Gastrocnemius medialis (tissue), 4 donors: Measurements from ENCODE around the gene SLC35B4. TPM values are rescaled to one million over a fixed set of nuclear protein-coding genes. Genes with fewer than 3 reads are reported as not detected.

Source experiments
- ATAC-seq, 2 donors: fragments of 150-250 bp; one replicate each; pipeline ENCODE4 v1.9.1; 2016
- DNase-seq, 2 donors: peaks; one replicate each; pipeline ENCODE4 v3.0.0-alpha.2; 2019
- H3K27ac ChIP-seq, 4 donors: fragments of 200-600 bp; sonication (generic); 1 replicate in 1 of 4; 2 replicates in 3 of 4; pipeline ENCODE4 v1.5.1; 2016 to 2018; ENCODE audit warnings: mild to moderate bottlenecking in 2 of 4, moderate library complexity in 1 of 4
- H3K27me3 ChIP-seq, 3 donors: fragments of 200-600 bp; sonication (generic) in 2 of 3; 1 replicate in 1 of 3; 2 replicates in 2 of 3; pipeline versions ENCODE4 v1.5.1 to v1.6.0; 2016 to 2019; ENCODE audit warnings: mild to moderate bottlenecking in 1 of 3, moderate library complexity in 1 of 3
- H3K36me3 ChIP-seq, 2 donors: fragments of 200-600 bp; sonication (generic) in 1 of 2; one replicate each; pipeline ENCODE4 v1.5.1; 2017 to 2018
- H3K4me1 ChIP-seq, 2 donors: fragments of 200-600 bp; sonication (generic) in 1 of 2; one replicate each; pipeline ENCODE4 v1.5.1; 2016 to 2017; ENCODE audit warnings: mild to moderate bottlenecking in 2 of 2
- H3K4me3 ChIP-seq, 4 donors: fragments of 200-600 bp; sonication (generic) in 3 of 4; 1 replicate in 1 of 4; 2 replicates in 3 of 4; pipeline ENCODE4 v1.5.1; 2016 to 2019; ENCODE audit warnings: mild to moderate bottlenecking in 2 of 4
- H3K9me3 ChIP-seq, 3 donors: fragments of 200-600 bp; sonication (generic) in 2 of 3; 1 replicate in 1 of 3; 2 replicates in 2 of 3; pipeline ENCODE4 v1.5.1; 2016 to 2019
- CTCF ChIP-seq, 5 experiments: fragments of 450-650 bp in 3 of 5; fragments of 200-600 bp in 2 of 5; sonication (generic) in 2 of 5; IDR thresholded peaks in 4 of 5; conservative IDR thresholded peaks in 1 of 5; 1 replicate in 4 of 5; 2 replicates in 1 of 5; pipeline ENCODE4 v1.5.1; 2016 to 2019; ENCODE audit warnings: antibody characterized with exemption in 5 of 5, mild to moderate bottlenecking in 3 of 5, moderate library complexity in 3 of 5
- POLR2A ChIP-seq, 2 donors: fragments of 450-650 bp; IDR thresholded peaks; one replicate each; pipeline ENCODE4 v1.6.1; 2017; ENCODE audit warnings: antibody characterized with exemption in 2 of 2, mild to moderate bottlenecking in 2 of 2, moderate library complexity in 2 of 2
- in situ Hi-C, 4 donors: fragments of 200-750 bp; cut with MboI; loops; one replicate each; pipeline versions ENCODE4 v1.15.0 to v1.8.0; 2017; ENCODE audit warnings: low sequenced_read_pairs in 4 of 4
- intact Hi-C: fragments of 100-400 bp; cut with DNase I; formaldehyde crosslinking; loops from one replicate; pipeline ENCODE4 v1.15.1; 2023; ENCODE audit warnings: low total_unique reads
- total RNA-seq, 4 donors: library from RNA; depleted of rRNA; stranded (reverse); fragments of >200 nt; gene quantifications; one replicate each; pipeline versions ENCODE4 v1.1.0 to v1.2.3, GENCODE V29; 2016

SLC35B4 gene
- total RNA-seq, 4 donors from 2014 or later: 1.7 to 5.0 (median 2.3) TPM

DNA sequence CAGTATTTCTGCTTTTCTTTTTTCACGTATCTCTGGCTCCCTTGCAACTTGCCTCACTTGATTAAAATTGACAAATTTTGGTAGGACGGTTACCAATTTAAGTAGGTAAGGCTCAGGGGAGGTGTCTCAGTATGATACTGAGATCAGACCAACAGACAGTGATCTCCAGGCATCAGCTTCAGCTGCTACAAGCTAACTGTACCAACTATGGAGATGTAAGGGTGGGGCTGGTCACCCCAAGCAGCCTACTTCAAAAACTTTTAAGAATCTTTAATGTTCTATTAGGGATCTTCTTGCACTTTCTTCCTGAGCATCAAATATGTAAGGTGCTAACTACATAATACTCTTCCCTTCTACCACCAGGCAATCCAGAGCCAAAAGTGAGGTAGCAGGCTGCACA is 26.9 kb downstream of the SLC35B4 start:
- Histone ChIP-seq H3K9me3 (no peaks in the 10 kb centered on the region), H3K27me3 (no peaks in the 10 kb centered on the region), H3K4me1 (peaks cover 0 to 6% of the 10 kb centered on the region in 2 donors), H3K36me3 (peaks cover 0 to 14% of the 10 kb centered on the region in 2 donors), H3K4me3 (no peak overlapping the region), H3K27ac (no peak overlapping the region)
- DNase-seq (no peak), ATAC-seq (no peak)
- intact Hi-C loops: no loop called here
- TF ChIP-seq POLR2A (IDR thresholded peaks at IDR 0.05): no peak
- no peak for TF ChIP-seq CTCF (IDR thresholded peaks at IDR 0.05 in 4 of 5, conservative IDR thresholded peaks at IDR 0.05 in 1 of 5)
- in situ Hi-C loops: no loop called here

DNA sequence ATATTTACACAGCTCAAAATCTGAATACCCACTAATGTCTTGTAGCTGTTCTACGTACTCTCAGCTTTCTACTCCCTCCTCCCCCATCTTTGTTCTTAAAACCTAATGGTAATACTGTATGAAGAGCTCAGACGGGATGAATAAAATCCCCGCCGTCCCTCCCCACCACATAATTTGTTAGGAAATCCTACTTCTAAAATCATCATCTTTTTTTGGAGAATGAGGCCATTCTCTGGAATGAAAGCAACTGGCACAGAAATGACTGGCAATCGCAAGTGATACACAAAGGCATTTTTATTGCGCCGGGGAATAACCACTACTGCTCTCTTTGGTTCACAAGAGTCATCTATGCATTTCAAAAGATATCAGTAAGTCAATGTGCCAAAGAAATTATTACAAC is 27.3 kb downstream of the SLC35B4 start:
- in situ Hi-C loops: no loop called here

GRCh38 chr7:134287916-134288659 is 28.6 kb downstream of the SLC35B4 start:
- in situ Hi-C loops: no loop called here
- ATAC-seq: no peak

More for the DNA sequence above, 27.3 kb downstream of the SLC35B4 start:
- DNase-seq (no peak), ATAC-seq (no peak)
- no peaks in the 10 kb centered on the region for H3K27me3 ChIP-seq
- intact Hi-C loops: no loop called here
- H3K36me3 ChIP-seq: peaks cover 0 to 9% of the 10 kb centered on the region in 2 donors
- H3K9me3 ChIP-seq: no peaks in the 10 kb centered on the region
- H3K4me3 ChIP-seq: no peak overlapping the region
- no peak overlapping the region for H3K27ac ChIP-seq
- TF ChIP-seq POLR2A (IDR thresholded peaks at IDR 0.05) (no peak), CTCF (IDR thresholded peaks at IDR 0.05 in 4 of 5, conservative IDR thresholded peaks at IDR 0.05 in 1 of 5) (no peak)
- H3K4me1 ChIP-seq: peaks cover 0 to 6% of the 10 kb centered on the region in 2 donors

GRCh38 chr7:134284952-134285351 is 31.8 kb downstream of the SLC35B4 start:
- DNase-seq: no peak

More at GRCh38 chr7:134287916-134288659, 28.6 kb downstream of the SLC35B4 start:
- no peaks in the 10 kb centered on the region for H3K27me3 ChIP-seq
- no peak overlapping the region for H3K27ac ChIP-seq
- H3K9me3 ChIP-seq: no peaks in the 10 kb centered on the region
- no peak overlapping the region for H3K4me3 ChIP-seq
- peaks cover 0 to 6% of the 10 kb centered on the region in 2 donors for H3K4me1 ChIP-seq
- no peak for TF ChIP-seq CTCF (IDR thresholded peaks at IDR 0.05 in 4 of 5, conservative IDR thresholded peaks at IDR 0.05 in 1 of 5)
- TF ChIP-seq POLR2A (IDR thresholded peaks at IDR 0.05): no peak
- no peaks in the 10 kb centered on the region for H3K36me3 ChIP-seq
- no peak for DNase-seq
- intact Hi-C loops: no loop called here

More at GRCh38 chr7:134284952-134285351, 31.8 kb downstream of the SLC35B4 start:
- Histone ChIP-seq H3K4me1 (peaks cover 0 to 6% of the 10 kb centered on the region in 2 donors), H3K27ac (no peak overlapping the region), H3K9me3 (no peaks in the 10 kb centered on the region), H3K4me3 (no peak overlapping the region), H3K27me3 (no peaks in the 10 kb centered on the region), H3K36me3 (no peaks in the 10 kb centered on the region)
- TF ChIP-seq POLR2A (IDR thresholded peaks at IDR 0.05) (no peak), CTCF (IDR thresholded peaks at IDR 0.05 in 4 of 5, conservative IDR thresholded peaks at IDR 0.05 in 1 of 5) (no peak)
- in situ Hi-C loops (no loop called here), intact Hi-C loops (no loop called here)
- ATAC-seq: no peak
